Activated T-helper 2 cell treated with anti-CD3 and anti-CD28 coated beads, Interferon-gamma antibody, Interleukin-2, Interleukin-4, amounts not matched to agents 10 μg/mL and 5 μg/mL and 100 μg/mL, durations not matched to agents 14 hours and 24 hours and 36 hours (primary cell): Measurements from ENCODE around the gene IGIP. TPM values are rescaled to one million over a fixed set of nuclear protein-coding genes. Genes with fewer than 3 reads are reported as not detected.
"Not testable (repeated sequence)": the region's sequence is repeated elsewhere in the genome, so short reads cannot be mapped to it uniquely, and the experiment has no call there.

Experiments used
- DNase-seq: peaks from one replicate; pipeline ENCODE4 v3.0.0; 2021; ENCODE audit warnings: low spot score
- H3K27ac Mint-ChIP-seq: one replicate; pipeline ENCODE4 v1.8.0; 2021; ENCODE audit warnings: mixed read lengths
- H3K27me3 Mint-ChIP-seq: one replicate; pipeline ENCODE4 v1.8.0; 2021; ENCODE audit warnings: low read depth, mixed read lengths
- H3K36me3 Mint-ChIP-seq: one replicate; pipeline ENCODE4 v1.8.0; 2021; ENCODE audit warnings: low read depth, mixed read lengths
- H3K4me1 Mint-ChIP-seq: one replicate; pipeline ENCODE4 v1.8.0; 2021; ENCODE audit warnings: low read depth, mixed read lengths
- H3K4me3 Mint-ChIP-seq: one replicate; pipeline ENCODE4 v1.8.0; 2021; ENCODE audit warnings: low read depth, mild to moderate bottlenecking, moderate library complexity, mixed read lengths
- H3K9me3 Mint-ChIP-seq: one replicate; pipeline ENCODE4 v1.8.0; 2021; ENCODE audit warnings: mixed read lengths
- intact Hi-C: fragments of 100-400 bp; cut with micrococcal nuclease; formaldehyde crosslinking; loops from one replicate; pipeline ENCODE4 v1.15.1; 2023
- total RNA-seq: library from RNA; stranded (reverse); gene quantifications from 2 replicates; pipeline ENCODE4 v1.2.3, GENCODE V29; 2022

IGIP gene
- total RNA-seq, 1 donor from 2014 or later: 2.2 TPM

DNA sequence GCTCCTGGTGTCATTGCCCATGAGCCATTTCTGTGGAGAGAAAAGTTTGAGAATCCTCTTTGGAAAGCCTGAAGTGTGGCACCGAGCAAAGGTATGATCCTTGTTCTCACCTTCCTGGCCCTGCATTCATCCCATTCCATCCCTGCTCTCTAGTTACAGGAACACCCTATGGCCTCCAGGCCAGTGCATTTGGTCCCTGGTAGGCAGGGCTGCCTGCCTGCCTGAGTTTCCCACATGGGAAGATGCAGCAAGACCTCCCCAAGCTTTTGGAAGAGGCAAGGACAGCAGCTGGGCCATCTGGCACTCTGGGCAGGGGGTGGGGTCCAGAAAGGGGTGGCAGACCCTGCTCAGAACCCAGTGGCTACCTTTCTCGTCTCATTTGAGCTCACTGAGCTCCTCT lies 24.5 kb downstream of the IGIP start:
- peaks cover 3% of the 10 kb centered on the region for H3K4me1 Mint-ChIP-seq
- H3K9me3 Mint-ChIP-seq: no peaks in the 10 kb centered on the region
- peaks cover 31% of the 10 kb centered on the region for H3K27me3 Mint-ChIP-seq
- intact Hi-C loops: no loop called here
- DNase-seq: no peak
- no peaks in the 10 kb centered on the region for H3K36me3 Mint-ChIP-seq
- no peak overlapping the region for H3K4me3 Mint-ChIP-seq
- H3K27ac Mint-ChIP-seq: no peak overlapping the region

DNA sequence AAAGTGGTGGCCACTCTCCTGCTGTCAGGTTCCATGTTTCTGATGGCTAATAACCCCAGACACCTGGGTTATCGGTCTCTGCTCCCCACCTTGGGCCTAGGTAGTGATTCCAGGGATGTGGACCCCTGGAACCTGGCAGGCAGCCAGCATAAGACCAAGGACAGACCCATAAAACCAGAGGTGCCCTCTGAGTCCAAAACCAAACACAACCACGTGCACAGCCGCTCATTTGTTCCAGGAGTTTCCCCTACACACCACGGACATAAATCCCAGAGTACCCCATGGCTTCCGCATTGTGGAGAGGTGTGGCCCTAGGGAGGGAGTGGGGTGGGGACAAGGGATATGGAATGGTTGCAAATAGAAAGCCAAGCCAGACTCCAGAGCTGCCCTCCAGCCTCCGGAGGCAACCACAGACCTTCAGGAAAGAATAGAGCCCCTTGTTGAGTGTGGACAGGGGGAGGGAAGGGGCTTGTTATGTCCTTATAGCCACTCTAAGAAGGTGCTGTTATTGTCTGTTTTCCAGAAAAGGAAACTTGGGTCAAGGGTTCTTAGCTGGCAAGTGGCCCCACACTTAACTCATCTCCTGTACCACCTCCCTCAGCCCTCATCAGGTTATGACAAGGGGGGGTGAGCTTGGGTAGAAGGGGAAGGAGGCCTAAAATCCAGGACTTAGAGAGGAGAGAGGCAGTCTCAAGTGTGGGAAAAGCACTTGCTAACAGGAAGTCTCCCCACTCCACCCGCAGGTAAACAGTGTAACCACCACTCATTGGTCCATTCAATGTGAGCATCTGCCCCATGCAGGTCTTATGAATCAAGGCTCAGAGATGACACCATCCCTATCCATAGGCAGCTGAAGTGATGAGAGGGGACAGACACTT lies 25.6 kb downstream of the IGIP start:
- Mint-ChIP-seq H3K9me3 (no peaks in the 10 kb centered on the region), H3K36me3 (no peaks in the 10 kb centered on the region)
- intact Hi-C loops: no loop called here

DNA sequence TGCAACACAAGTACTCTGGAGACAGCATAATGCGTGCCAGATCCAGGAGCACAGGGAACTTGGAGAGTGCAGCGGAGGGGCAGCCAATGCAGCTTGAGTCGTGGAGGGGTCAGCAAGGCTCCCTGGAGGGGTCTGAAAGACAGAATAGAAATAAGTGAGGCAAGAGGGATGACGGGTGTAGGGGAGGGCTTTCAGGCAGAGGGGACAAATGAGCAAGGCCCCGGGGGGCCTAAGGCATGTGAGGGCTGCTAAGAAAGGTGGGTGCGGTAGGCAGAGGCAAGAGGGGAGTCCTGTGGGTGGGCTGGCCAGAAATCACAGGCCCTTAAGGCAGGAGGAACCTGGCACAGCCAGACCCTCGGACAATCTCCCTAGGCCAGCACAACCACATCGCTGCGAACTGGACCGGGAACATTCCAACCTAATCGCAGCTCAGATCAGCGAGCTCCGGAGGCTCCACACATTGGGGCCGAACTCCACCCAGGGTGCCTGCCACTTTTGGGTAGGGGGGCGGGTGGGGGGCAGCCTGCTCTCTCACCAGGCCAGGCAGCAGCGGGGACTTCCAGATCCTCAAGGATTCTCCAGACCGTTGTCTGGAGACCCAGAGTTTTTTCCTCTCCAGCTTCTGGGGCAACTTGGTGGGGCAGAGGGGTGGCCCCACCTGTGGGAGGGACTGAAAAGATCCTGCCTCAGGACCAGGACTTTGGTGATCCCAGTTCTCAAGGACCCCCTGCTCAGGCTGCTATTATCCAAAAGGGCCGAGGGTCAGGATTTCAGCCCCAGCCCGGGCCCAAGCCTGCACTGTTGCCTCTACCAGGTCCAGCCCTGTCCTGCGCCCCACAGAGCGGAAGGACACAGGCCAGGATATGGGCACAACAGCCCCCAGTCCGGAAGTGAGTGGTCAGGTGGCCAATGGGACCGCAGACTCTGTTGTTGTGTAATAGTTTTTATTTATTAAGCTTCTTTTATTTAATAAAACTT lies 26.6 kb downstream of the IGIP start:
- Mint-ChIP-seq H3K9me3 (no peaks in the 10 kb centered on the region), H3K27ac (no peak overlapping the region), H3K36me3 (no peaks in the 10 kb centered on the region), H3K27me3 (peaks cover 14% of the 10 kb centered on the region), H3K4me3 (no peak overlapping the region), H3K4me1 (no peaks in the 10 kb centered on the region)
- no peak for DNase-seq
- intact Hi-C loops: no loop called here

More for the DNA sequence above, 25.6 kb downstream of the IGIP start:
- no peak for DNase-seq
- Mint-ChIP-seq H3K27me3 (peaks cover 23% of the 10 kb centered on the region), H3K4me3 (no peak overlapping the region), H3K4me1 (no peaks in the 10 kb centered on the region), H3K27ac (no peak overlapping the region)

DNA sequence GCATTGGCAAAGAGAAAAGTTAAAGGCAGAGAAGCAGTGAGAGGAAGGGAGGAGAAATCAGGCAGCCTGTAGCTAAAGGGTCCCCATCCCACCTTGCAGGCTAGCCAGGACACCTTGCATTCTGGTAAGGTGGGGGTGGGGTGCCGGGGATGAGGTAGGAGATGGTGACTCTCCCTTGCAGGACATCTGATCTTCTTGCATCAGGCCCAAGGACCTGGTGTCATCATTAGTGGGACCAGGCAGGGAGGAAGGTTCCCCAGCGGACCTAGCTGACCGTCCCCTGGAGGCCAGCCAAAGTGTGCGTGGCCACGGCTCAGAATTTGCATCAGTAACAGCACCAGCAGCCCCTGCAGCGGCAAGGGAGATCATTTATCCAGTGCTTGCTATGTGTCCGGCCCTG lies 27.5 kb downstream of the IGIP start:
- no peaks in the 10 kb centered on the region for H3K36me3 Mint-ChIP-seq
- intact Hi-C loops: no loop called here
- no peak for DNase-seq
- no peak overlapping the region for H3K27ac Mint-ChIP-seq
- H3K9me3 Mint-ChIP-seq: no peaks in the 10 kb centered on the region
- peaks cover 5% of the 10 kb centered on the region for H3K27me3 Mint-ChIP-seq
- H3K4me3 Mint-ChIP-seq: no peak overlapping the region
- H3K4me1 Mint-ChIP-seq: no peaks in the 10 kb centered on the region

DNA sequence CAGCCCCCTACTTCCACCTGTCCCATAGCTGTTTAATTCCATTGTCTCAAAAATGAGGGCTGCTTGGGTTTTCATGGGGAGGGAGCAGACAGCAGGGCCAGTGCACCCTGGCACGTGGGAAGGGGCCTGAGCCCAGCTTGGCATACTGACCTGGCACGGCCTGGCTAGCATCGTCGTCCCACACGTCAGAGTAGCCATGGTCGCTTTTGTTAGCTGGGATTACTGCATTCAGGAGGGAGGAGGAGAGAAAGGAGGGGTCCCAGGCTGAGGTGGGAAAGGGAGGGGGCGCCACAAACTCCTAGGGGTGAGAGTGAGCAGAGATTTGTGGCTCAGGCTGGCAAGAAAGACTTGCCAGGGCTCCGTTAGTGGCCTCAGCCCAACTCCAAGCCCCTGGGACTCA lies 28.2 kb downstream of the IGIP start:
- Mint-ChIP-seq H3K4me3 (no peak overlapping the region), H3K9me3 (no peaks in the 10 kb centered on the region), H3K4me1 (no peaks in the 10 kb centered on the region), H3K27me3 (peaks cover 2% of the 10 kb centered on the region), H3K27ac (no peak overlapping the region), H3K36me3 (no peaks in the 10 kb centered on the region)
- intact Hi-C loops: no loop called here
- no peak for DNase-seq

DNA sequence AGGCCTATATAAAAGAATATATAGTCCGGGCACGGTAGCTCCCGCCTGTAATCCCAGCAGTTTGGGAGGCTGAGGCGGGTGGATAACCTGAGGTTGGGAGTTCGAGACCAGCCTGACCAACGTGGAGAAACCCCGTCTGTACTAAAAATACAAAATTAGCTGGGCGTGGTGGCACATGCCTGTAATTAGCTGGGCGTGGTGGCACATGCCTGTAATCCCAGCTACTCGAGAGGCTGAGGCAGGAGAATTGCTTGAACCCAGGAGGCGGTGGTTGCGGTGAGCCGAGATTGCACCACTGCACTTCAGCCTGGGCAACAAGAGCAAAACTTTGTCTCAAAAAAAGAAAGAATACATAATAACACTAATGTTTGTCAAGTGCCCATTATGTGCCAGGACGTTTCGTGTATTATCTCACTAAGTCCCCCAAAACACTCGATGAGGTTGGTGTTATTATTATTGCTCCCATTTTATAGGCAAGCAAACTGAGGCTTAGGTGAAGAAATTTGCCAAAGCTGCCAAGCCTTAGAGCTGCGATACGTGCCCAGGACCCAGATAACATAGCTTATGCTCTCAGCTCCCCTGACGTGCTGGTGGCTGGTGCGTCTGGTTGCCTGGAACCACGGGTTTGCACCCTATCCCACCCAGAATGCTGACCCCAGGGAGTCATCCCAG lies 29.1 kb downstream of the IGIP start:
- H3K36me3 Mint-ChIP-seq, H3K9me3 Mint-ChIP-seq, DNase-seq, H3K27ac Mint-ChIP-seq, H3K4me3 Mint-ChIP-seq, H3K4me1 Mint-ChIP-seq, intact Hi-C loops, H3K27me3 Mint-ChIP-seq: not testable (repeated sequence)

DNA sequence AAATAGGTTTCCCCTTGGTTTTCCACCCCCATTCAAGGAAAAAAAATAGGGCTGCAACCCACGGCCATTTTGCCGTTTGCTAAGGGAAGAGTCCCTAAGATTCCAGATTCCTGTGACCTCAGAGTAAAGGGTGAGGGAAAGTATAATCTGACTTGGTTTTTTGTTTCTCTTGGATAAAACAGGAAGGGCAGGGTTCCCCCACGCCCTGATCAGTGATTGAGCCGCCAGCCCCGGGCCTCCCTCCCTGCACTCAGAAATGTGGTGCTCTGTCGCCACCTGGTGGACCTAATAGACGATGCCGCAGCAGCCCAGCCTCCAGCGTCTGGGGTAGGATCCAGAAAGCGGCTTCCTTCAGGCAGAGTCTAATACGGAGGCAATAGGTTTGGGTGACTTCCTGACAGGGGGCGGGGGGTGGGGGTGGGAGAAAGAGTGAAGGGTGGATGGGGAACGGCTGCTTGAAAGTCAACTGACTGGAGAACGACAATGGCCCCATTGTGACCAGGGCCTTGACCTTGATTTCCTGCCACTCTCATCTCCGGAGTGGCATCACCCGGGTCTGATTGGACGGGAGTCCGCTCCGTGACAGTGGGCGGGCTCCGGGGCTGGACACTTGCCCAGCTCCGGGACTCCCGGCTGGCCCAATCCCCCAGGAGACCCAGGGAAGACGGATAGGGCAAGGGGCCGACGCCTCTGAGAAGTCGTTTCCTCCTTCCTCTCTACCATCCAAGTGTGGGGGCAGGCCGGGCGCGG lies 31.5 kb downstream of the IGIP start:
- Mint-ChIP-seq H3K27ac (no peak overlapping the region), H3K4me3 (peak overlapping the region; percentile 33), H3K4me1 (no peaks in the 10 kb centered on the region), H3K9me3 (no peaks in the 10 kb centered on the region), H3K27me3 (peaks cover 4% of the 10 kb centered on the region), H3K36me3 (no peaks in the 10 kb centered on the region)
- peak; percentile 77 for DNase-seq
- intact Hi-C loops: loop anchor here (1.0 to 2.0 kb wide), 3 partner anchors 12 to 370 kb away; no protein-coding TSS in a partner anchor

DNA sequence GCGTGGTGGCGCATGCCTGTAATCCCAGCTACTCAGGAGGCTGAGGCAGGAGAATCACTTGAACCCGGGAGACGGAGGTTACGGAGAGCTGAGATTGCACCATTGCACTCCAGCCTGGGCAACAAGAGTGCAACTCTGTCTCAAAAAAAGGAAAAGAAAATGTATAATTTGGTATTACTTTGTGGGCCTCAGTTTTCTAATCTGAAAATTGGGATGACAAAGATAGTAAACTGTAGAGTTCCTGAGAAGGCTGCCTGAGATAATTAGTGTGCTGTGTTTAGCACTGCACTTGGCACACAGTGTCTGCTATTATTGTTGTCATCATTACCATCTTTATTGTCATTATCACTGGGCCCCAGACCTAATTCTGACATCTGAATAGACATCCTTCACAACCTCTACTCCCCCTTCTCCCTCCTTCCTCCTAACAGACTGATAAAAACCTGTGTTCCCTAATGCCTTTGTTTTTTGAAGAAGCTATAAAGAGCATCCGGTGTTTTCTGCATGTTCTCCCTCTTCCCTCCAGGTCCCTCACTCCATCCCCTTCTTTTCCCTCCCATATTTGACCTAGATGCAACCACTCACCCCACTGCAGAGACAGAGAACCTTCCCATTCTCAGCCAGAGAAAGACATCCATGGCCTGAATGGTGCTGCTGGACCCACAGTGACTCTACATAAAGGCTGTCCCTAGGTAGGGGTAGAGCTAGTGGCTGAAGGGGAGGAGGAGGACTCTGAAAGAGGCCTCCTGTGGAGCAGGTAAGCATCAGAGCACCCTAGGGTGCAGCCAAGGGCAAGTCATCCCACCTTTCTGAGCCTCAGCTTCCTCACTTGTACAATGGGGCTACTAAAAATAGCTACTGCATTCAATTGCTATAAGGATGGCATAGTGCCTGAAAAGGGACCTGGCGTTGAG lies 33.5 kb downstream of the IGIP start:
- no peak for DNase-seq
- H3K9me3 Mint-ChIP-seq: no peaks in the 10 kb centered on the region
- no peaks in the 10 kb centered on the region for H3K36me3 Mint-ChIP-seq
- H3K4me3 Mint-ChIP-seq: no peak overlapping the region
- peaks cover 9% of the 10 kb centered on the region for H3K27me3 Mint-ChIP-seq
- intact Hi-C loops: no loop called here
- H3K27ac Mint-ChIP-seq: no peak overlapping the region
- no peaks in the 10 kb centered on the region for H3K4me1 Mint-ChIP-seq

DNA sequence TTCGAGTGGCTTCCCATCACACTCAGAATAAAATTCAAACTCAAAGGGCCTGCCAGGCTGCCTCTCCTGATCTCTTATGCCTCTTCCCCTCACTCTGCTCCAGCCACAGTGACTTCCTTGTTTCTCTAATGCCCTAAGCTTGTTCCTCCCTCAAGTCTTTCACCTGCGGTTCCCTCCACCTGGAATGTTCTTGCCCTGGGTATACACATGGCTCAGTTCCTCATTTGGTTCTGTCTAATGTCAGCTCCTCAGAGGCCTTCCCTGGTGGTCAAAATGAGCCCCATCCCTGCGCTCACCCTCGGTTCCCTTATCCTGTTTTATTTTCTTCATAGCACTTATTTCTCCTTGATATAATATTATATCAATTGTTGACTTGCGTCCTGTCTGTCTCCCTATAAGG lies 36.5 kb downstream of the IGIP start:
- no peak overlapping the region for H3K27ac Mint-ChIP-seq
- no peak for DNase-seq
- no peaks in the 10 kb centered on the region for H3K4me1 Mint-ChIP-seq
- H3K4me3 Mint-ChIP-seq: no peak overlapping the region
- H3K9me3 Mint-ChIP-seq: no peaks in the 10 kb centered on the region
- no peaks in the 10 kb centered on the region for H3K36me3 Mint-ChIP-seq
- H3K27me3 Mint-ChIP-seq: peaks cover 15% of the 10 kb centered on the region
- intact Hi-C loops: no loop called here

DNA sequence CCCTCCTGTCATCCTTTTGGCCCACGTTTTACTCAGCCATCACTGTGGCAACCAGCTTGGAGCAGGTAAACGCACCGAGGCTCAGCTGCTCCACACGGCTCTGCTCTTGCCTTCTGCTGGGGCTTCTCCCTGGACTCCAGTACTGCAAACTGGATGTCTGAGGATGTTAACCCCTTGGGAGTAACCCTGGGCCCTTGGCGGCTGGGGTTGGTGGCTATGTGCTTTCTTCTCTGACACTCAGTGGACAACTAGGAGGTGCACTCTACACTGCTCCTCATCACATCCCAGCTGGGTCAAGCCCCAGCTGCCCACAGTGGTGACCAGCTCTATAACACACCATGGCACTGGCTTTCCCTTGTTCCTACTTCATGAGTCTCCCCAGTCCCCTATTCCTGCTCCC lies 37.0 kb downstream of the IGIP start:
- no peak overlapping the region for H3K4me3 Mint-ChIP-seq
- H3K36me3 Mint-ChIP-seq: no peaks in the 10 kb centered on the region
- no peaks in the 10 kb centered on the region for H3K9me3 Mint-ChIP-seq
- intact Hi-C loops: no loop called here
- no peak overlapping the region for H3K27ac Mint-ChIP-seq
- DNase-seq: no peak
- H3K27me3 Mint-ChIP-seq: peaks cover 16% of the 10 kb centered on the region
- H3K4me1 Mint-ChIP-seq: no peaks in the 10 kb centered on the region

DNA sequence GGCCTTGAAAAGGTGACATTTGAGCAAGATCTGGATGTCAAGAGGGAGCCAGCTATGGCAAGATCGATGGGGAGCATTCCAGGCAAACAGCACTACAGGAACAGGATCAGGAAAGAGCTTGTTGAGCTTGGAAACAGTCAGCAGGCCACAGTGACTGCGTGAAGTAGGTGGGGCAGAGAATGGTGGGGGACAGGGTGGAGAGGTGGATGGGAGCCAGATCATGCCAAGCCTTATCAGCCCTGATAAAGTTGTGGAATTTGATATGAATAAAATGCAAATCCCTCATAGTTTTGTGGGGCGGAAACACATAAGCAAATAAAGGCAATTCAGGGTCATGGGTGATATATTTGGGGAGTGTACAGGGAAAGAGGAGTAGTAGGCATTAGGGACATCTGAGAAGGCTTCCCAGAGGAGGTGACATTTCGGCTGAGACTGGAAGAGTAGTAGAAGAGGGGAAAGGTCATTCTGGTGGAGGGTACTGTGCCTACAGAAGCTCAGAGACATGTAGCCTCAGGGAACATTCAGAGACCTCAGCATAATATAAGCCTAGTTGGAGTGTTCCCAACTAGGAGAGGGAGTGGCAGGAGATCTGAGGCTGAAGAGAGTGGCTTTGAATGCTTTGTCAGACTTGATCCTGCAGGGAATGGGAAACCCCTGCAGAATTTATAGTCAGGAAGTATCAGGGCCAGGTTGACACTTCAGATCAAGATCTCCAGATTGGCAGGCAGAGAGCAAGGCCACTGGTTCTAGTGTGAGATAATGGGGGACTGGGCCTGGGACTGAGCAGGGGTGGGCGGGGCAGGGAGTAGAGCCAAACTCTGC lies 39.6 kb downstream of the IGIP start:
- Mint-ChIP-seq H3K27ac (no peak overlapping the region), H3K9me3 (no peaks in the 10 kb centered on the region), H3K4me1 (peaks cover 4% of the 10 kb centered on the region), H3K4me3 (no peak overlapping the region), H3K36me3 (no peaks in the 10 kb centered on the region), H3K27me3 (peaks cover 16% of the 10 kb centered on the region)
- DNase-seq: no peak
- intact Hi-C loops: no loop called here
